GM19238 (cell line): Measurements from ENCODE around the gene DGKG.

Source experiments
- DNase-seq: peaks from one replicate; pipeline ENCODE4 v3.0.0; 2011; ENCODE audit warnings: low spot score; ENCODE audit not compliant: insufficient read length

DGKG gene

GRCh38 chr3:186110975-186111974, 250.8 kb downstream of the DGKG start:
- no peak for DNase-seq

- no peak for DNase-seq
These were observed 251.9 kb downstream of the DGKG start for GRCh38 chr3:186109897-186110803.

- DNase-seq = peak; percentile 96
These were observed 252.8 kb downstream of the DGKG start, which contains the start of gene ETV5 for GRCh38 chr3:186108941-186109865. ETV5 (minus strand) TSS chr3:186109089; CDS start chr3:186105868, 3,221 bp downstream.

GRCh38 chr3:186108106-186108940, 253.7 kb downstream of the DGKG start:
- peak; percentile 50 for DNase-seq

GRCh38 chr3:186107215-186108105, 254.6 kb downstream of the DGKG start:
- peak; percentile 76 for DNase-seq

- DNase-seq = no peak
These were observed 256.5 kb downstream of the DGKG start for GRCh38 chr3:186105543-186105942.

GRCh38 chr3:186102687-186103086, 259.3 kb downstream of the DGKG start:
- no peak for DNase-seq

- DNase-seq = no peak
These were observed 261.6 kb downstream of the DGKG start for GRCh38 chr3:186100398-186100797.

GRCh38 chr3:186099178-186099577, 262.9 kb downstream of the DGKG start:
- DNase-seq = no peak

- DNase-seq = no peak
These were observed 263.3 kb downstream of the DGKG start for GRCh38 chr3:186098740-186099139.

- DNase-seq = no peak
These were observed 264.2 kb downstream of the DGKG start for GRCh38 chr3:186097663-186098451.

- no peak for DNase-seq
These were observed 264.7 kb downstream of the DGKG start for GRCh38 chr3:186097317-186097662.
